ENCODE measurements around the gene MYO7A.

Gene MYO7A

DNA sequence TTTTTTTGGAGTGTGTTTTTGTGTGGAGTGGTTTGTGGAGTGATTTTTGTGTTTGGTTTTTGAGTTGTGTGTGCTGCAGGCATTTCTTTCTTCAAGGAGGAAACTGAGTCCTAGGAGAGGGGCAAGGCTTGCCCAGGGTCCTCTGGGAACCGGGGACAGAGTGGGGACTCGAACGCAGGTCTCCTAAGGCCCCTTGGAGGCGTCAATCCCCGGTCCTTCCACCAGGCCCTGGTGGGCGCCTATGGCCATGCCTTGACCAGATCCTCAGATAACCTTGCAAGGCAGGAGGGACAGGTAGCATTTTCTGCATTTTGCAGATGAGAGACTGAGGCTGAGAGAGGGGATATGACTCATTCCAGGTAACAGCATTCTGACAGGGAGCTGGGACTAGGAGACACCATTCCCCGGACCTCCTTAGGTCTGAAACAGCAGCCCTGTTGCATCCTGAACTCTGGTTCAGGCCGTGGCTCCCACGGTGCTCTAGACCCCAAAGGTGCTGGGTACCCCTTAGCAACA is 39.1 kb downstream of the MYO7A start:
- no peak for DNase-seq (ENCODE audit: low spot score)

DNA sequence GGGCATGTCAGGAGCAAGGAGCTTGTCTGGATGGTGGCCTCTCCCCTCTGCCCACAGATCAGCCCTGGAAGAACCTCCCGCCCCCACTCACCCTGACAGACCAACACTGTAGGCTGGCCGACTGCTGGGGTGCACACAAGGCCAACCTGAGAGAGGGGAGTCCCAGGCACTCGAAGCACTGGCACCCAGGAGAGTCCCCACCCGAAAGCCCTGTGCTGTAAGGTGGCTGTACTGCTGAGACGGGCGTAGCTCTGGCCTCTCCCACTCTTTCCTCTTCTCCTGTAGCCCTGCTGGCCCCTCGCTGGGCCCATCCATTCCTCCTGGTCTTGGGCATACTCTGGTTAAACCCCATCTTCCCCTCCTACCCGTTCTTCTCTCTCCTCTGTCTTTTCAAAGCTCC is 39.7 kb downstream of the MYO7A start:
- DNase-seq (ENCODE audit: low spot score) = no peak

DNA sequence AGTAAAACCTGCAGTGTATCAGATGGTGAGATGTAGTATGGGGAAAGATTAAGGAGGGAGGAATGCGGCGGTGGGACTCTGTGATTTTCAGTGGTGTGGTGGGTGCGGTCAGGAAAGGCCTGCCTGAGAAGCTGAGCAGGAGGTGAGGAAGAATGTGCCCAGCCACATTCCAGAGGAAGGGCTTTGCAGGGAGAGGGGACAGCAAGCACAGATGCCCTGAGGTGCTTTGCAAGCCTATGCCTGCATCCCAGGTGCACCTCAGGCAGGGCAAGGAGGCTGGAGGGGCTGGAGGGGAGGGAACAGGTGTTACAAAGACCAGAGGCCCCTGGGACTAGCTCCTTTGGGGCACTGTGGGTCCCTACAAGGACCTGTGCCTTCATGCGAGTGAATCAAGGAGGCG is 42.1 kb downstream of the MYO7A start:
- DNase-seq (ENCODE audit: low spot score) = no peak

- DNase-seq (ENCODE audit: low spot score) = no peak
These were observed 43.2 kb downstream of the MYO7A start for GRCh38 chr11:77171254-77171653.

DNA sequence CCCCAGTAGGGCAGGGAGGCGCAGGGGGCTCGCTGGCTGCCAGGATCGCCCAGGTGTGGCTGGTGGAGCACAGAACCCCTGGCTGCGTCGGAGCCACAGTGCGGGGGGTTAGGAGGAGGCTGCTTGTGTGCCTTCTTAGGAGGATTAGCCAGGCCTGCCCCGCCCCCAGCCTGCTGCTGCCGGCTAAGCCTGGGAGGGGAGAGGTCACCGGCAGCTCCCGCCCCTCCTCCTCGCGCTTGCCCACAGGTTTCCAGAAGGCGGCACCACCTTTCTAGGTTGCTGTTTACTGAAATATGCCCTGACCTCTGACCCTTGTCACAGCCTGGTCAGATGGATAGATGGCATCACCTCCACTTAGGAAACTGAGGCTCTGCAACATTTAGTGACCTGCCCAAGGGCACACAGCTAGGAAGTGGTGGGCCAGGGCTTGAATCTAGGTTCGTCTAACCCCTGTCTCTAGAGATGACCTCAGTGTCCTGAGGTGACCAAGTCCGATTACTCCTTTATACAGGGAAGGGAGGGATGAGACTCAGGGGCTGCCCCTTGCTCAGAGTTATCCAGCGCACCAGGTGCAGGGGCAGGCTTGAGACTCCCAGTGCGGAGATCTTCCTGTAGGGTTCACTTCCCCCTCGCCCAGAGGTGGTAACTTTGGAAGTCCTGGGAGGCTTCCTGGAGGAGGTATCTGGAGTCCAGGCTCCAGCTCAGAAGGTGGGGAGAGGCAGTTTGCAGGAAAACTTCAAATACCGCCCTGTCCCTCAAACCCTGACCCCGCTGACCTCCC is 44.0 kb downstream of the MYO7A start:
- no peak for DNase-seq (ENCODE audit: low spot score)

DNA sequence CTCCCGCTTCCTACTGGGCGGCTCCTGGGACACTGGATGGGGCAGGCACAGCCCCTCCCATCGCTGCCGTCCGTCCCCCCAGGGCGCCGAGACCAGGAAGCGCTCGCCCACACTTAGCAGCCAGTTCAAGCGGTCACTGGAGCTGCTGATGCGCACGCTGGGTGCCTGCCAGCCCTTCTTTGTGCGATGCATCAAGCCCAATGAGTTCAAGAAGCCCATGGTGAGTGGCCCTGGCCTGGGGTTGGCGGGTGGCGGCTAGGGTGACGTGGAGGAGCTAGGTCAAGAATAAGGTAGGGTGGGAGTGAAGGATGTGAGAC is 44.6 kb downstream of the MYO7A start:
- DNase-seq (ENCODE audit: low spot score) = no peak

DNA sequence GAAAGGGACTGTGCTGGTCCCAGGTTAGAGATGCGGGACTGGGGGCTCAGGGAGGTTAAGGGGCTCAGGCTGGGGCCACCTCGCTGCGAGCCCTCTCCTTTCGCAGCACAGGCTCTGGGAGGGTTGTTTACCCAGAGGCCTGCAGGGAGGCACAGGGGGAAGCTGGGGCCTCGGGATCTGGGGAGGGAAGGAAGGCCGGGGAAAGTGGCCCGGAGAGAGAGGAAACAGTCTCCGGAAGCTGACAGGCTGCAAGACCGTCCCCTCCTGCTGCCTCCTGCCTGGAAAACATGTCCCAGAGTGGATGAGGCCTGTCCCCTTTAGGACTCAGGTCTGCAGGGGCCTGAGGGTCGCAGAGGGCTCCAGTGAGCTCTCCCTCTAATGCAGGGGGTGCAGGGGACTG is 45.4 kb downstream of the MYO7A start:
- DNase-seq (ENCODE audit: low spot score) = no peak

DNA sequence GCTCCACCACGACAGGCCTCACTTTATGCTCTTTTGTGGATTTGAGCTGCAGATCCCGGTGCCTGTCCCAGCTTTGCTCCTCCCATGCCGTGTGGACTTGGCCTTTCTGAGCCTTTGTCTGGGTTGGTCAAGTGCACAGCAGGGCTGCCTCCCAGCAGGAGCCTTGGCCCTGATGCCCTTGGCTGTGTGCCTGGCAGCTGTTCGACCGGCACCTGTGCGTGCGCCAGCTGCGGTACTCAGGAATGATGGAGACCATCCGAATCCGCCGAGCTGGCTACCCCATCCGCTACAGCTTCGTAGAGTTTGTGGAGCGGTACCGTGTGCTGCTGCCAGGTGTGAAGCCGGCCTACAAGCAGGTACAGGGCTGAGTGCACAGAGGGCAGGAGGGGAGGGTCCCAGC is 46.5 kb downstream of the MYO7A start:
- DNase-seq (ENCODE audit: low spot score) = no peak

- no peak for DNase-seq (ENCODE audit: low spot score)
These were observed 47.2 kb downstream of the MYO7A start for GRCh38 chr11:77175021-77175842.

- no peak for DNase-seq (ENCODE audit: low spot score)
These were observed 48.0 kb downstream of the MYO7A start for GRCh38 chr11:77175869-77176539.

GRCh38 chr11:77176996-77177395 is 49.0 kb downstream of the MYO7A start:
- DNase-seq (ENCODE audit: low spot score) = no peak

DNA sequence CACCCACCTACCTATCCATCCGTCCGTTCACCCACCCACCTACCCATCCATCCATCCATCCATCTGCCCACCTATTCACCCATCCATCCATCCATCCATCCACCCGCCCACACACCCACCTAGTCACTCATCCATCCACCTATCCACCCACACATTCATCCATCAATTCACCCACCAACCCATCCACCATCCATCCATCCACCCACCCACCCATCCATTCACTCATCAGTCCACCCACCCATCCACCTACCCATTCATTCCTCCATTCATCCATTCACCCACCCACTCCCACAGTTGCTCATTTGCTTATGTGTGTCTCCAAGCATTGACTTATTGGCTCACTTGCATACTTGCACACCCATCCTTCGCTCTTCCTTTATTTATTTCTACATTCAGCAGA is 50.1 kb downstream of the MYO7A start:
- DNase-seq (ENCODE audit: low spot score) = no peak

GRCh38 chr11:77179048-77179447 is 51.0 kb downstream of the MYO7A start:
- no peak for DNase-seq (ENCODE audit: low spot score)

GRCh38 chr11:77179681-77180080 is 51.6 kb downstream of the MYO7A start:
- DNase-seq (ENCODE audit: low spot score) = no peak

DNA sequence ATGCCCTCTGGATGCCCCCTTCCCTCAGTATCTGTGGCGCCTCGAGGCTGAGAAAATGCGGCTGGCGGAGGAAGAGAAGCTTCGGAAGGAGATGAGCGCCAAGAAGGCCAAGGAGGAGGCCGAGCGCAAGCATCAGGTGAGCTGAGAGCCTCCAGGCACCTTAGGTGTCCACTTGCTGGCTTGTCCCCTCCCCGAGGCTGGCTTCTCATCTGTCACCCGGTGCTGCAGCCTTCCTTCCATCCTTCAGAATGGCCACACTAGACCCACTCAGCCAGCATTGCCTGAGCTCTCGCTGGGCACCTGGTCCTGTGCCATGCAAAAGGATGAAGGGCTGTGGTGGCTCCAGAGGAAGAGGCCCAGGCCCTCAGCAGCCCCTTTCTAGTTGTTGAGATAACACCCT is 52.3 kb downstream of the MYO7A start:
- no peak for DNase-seq (ENCODE audit: low spot score)

GRCh38 chr11:77181226-77181625 is 53.2 kb downstream of the MYO7A start:
- no peak for DNase-seq (ENCODE audit: low spot score)

GRCh38 chr11:77181799-77182541 is 53.9 kb downstream of the MYO7A start:
- DNase-seq (ENCODE audit: low spot score) = no peak

DNA sequence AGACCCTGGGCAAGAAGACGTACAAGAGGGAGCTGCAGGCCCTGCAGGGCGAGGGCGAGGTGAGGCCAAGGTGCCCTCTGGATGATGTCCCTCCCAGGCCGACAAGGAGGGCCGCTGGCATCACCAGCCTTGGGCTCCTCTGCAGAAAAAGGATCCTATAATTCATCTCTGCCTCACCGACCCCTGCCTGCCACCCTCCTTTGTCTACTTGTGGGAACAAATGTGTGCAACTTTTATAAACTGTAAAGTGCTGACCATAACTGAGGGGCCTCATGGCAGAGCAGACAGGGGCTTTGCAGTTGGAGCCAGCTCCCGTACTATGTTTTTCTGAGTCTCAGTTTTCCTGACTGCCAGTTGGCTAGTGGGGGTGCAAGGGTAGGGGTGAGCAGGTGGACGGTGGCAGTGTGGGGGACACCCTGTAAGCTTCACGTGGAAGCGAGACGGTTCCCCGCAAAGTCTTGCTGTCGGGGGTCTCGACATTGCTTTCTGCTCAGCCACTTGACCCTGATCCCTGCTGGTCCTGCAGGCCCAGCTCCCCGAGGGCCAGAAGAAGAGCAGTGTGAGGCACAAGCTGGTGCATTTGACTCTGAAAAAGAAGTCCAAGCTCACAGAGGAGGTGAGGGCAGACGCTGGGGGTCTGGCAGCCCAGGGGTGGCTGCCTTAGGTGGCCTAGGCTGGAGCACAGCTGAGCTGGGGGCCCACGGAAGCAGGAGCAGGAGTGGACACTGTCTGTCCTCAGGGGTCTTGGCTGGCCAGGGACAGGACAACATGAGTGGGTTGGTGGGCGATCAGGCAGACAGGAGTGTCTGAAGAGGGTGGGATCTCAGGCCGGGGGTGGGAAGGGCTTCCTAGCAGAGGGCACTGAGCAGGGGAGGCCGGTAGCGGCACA is 54.7 kb downstream of the MYO7A start:
- DNase-seq (ENCODE audit: low spot score) = no peak

- DNase-seq (ENCODE audit: low spot score) = no peak
These were observed 55.5 kb downstream of the MYO7A start for GRCh38 chr11:77183431-77183984.

DNA sequence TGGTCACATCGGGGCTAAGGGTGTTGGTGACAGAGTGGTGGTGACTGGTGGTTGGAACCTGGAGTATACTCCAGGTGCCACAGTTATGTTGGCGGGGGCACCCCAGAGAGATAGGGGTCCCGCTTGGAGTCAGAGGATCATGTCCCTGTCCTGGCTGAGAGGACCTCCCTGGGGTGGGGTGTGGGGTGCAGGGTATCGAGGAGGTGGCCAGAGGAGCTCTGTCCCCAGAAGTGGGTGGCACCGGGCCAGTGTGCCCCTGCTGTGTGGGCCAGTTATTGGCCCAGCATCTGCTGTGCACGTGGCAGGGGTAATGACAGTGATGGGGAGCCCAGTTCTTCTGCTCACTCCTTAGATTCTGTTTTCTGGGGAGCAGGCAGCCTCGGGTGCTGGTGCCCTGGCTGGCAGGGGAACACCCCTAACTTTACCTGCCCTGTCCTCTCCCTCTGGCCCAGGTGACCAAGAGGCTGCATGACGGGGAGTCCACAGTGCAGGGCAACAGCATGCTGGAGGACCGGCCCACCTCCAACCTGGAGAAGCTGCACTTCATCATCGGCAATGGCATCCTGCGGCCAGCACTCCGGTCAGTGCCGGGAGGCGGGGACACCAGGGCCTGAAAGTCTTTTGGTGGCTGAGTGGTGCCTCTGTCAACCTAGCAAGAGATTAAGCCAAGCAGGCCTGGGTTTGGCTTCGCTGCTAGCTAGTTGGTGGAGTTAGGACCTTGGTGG is 56.3 kb downstream of the MYO7A start:
- no peak for DNase-seq (ENCODE audit: low spot score)

Measured in left forelimb (tissue), 1 donor.